ENCODE data around the gene PRDM11. TPM values are rescaled to one million over a fixed set of nuclear protein-coding genes. Genes with fewer than 3 reads are reported as not detected.

Gene PRDM11
- total and polyA plus RNA-seq, 2 of the 8 experiments (the other 6 are each of a cell fraction or from before 2014, with no cell fraction given): 3.6 to 11.7 TPM

GRCh38 chr11:45176996-45177395, 30.6 kb downstream of the PRDM11 start:
- 89% methylated on average over 1 of the region's 1 CpG; no CpG with 5 or more reads in 1 of the 2 experiments for WGBS, 2 experiments (ENCODE audit: extremely low coverage in 1 of 2, insufficient coverage in 1 of 2, insufficient read length in 1 of 2, insufficient replicate concordance in 2 of 2, low coverage in 1 of 2, low lambda C conversion rate in 2 of 2, missing lambda C conversion rate in 1 of 2)
- TF ChIP-seq SIRT6 (IDR thresholded peaks at IDR 0.05; ENCODE audit: low read length): no peak
- TF ChIP-seq SP2 (IDR thresholded peaks at IDR 0.05; ENCODE audit: low read length): no peak
- no peak for TF ChIP-seq TBP (IDR thresholded peaks at IDR 0.05; ENCODE audit: low read depth, low read length)

More at GRCh38 chr11:45176996-45177395, 30.6 kb downstream of the PRDM11 start:
- ChIA-PET CTCF (ENCODE audit: partially characterized antibody) (interaction anchor here (1.2 kb wide), 1 partner anchor 13 kb away, joined by 3 read pairs; no protein-coding TSS in a partner anchor), POLR2A (ENCODE audit: partially characterized antibody) (interaction anchor here (0.9 kb wide), 1 partner anchor 14 kb away, joined by 4 read pairs; no protein-coding TSS in a partner anchor)
- peaks cover 5% of the 10 kb centered on the region; the same call in 1 of the 2 replicates for H3K23me2 ChIP-seq (ENCODE audit: low read depth, low read length)
- H3K9me3 ChIP-seq (ENCODE audit: insufficient read depth in 2 of 2, low read depth in 1 of 2, low read length in 1 of 2): no peaks in the 10 kb centered on the region
- H3K4me3 ChIP-seq (ENCODE audit: extremely low read depth in 1 of 4, insufficient read depth in 2 of 4, low read depth in 3 of 4, low read length in 4 of 4): no peak overlapping the region
- DNase-seq (ENCODE audit: low read depth in 1 of 2, low spot score in 2 of 2) (no peak), FAIRE-seq (no peak)
- H3K23ac ChIP-seq (ENCODE audit: insufficient read length): no peak overlapping the region
- H2BK120ac ChIP-seq (replicated peaks; ENCODE audit: low read depth, low read length): no peak overlapping the region
- H3K79me2 ChIP-seq (ENCODE audit: control insufficient read depth in 1 of 2, insufficient read depth in 2 of 2, low read length in 2 of 2): no peaks in the 10 kb centered on the region
- H2AK5ac ChIP-seq (ENCODE audit: low read depth, low read length): no peak overlapping the region
- H2AFZ ChIP-seq (ENCODE audit: low read length): no peak overlapping the region
- H3K9ac ChIP-seq (replicated peaks in 1 of 4; ENCODE audit: extremely low read depth in 1 of 4, low read depth in 3 of 4, low read length in 3 of 4): no peak overlapping the region
- H3K4me1 ChIP-seq (replicated peaks in 1 of 4; ENCODE audit: control insufficient read depth in 3 of 4, insufficient read depth in 4 of 4, low read length in 3 of 4): peaks cover 0 to 17% (median 11%) of the 10 kb centered on the region in 4 experiments; a peak in 6 of 7 replicates
- H2BK20ac ChIP-seq (ENCODE audit: low read length): no peak overlapping the region
- H2BK15ac ChIP-seq (ENCODE audit: low read length): no peak overlapping the region
- no peak overlapping the region for H3K27ac ChIP-seq (ENCODE audit: low read depth, low read length)
- no peaks in the 10 kb centered on the region for H3K27me3 ChIP-seq (replicated peaks in 1 of 4; ENCODE audit: control insufficient read depth in 3 of 4, extremely low read depth in 1 of 4, insufficient read depth in 3 of 4, low read length in 3 of 4)
- H3K56ac ChIP-seq (replicated peaks; ENCODE audit: insufficient read length, low read depth, low read length): no peak overlapping the region
- no peak overlapping the region for H3K18ac ChIP-seq (ENCODE audit: extremely low read depth, low read length)
- H2BK5ac ChIP-seq (ENCODE audit: low read depth, low read length): no peak overlapping the region
- no peak overlapping the region for H2BK12ac ChIP-seq (ENCODE audit: low read depth, low read length)
- no peaks in the 10 kb centered on the region for H3K36me3 ChIP-seq (ENCODE audit: control insufficient read depth in 2 of 4, insufficient read depth in 4 of 4, low read length in 3 of 4)
- no peaks in the 10 kb centered on the region for H4K20me1 ChIP-seq (replicated peaks in 1 of 2; ENCODE audit: control insufficient read depth in 1 of 2, insufficient read depth in 2 of 2, low read length in 2 of 2)
- no peak overlapping the region for H3K4ac ChIP-seq (replicated peaks; ENCODE audit: insufficient read length, low read depth, low read length)
- no peak overlapping the region for H4K91ac ChIP-seq (replicated peaks; ENCODE audit: insufficient read length, low read length)
- H4K8ac ChIP-seq (ENCODE audit: extremely low read depth, insufficient read depth, low read length): no peak overlapping the region
- H3K79me1 ChIP-seq (ENCODE audit: low read depth, low read length): no peaks in the 10 kb centered on the region; the same call in 1 of the 2 replicates
- H3K14ac ChIP-seq (ENCODE audit: insufficient read length): no peak overlapping the region
- no peak overlapping the region for H4K5ac ChIP-seq (ENCODE audit: insufficient read length, low read depth, low read length)
- no peak overlapping the region for H3K4me2 ChIP-seq (ENCODE audit: insufficient read depth in 1 of 2, low read depth in 2 of 2, low read length in 2 of 2)

All from H1 (cell line).